Testis (tissue), 2 donors: Measurements from ENCODE around the gene PEX14.

ENCODE experiments used
- POLR2A ChIP-seq: fragments of 450-650 bp; IDR thresholded peaks from one replicate; pipeline ENCODE4 v1.6.1; 2017; ENCODE audit warnings: antibody characterized with exemption, mild to moderate bottlenecking, moderate library complexity
- TF ChIP-seq, protein P1 (sequence below), 3 experiments: fragments of 450-650 bp in 2 of 3; fragments of 200-600 bp in 1 of 3; sonication (generic) in 1 of 3; IDR thresholded peaks; one replicate each; pipeline ENCODE4 v1.5.1; 2016 to 2019; ENCODE audit warnings: antibody characterized with exemption in 3 of 3, mild to moderate bottlenecking in 2 of 3, moderate library complexity in 1 of 3

DNA sequence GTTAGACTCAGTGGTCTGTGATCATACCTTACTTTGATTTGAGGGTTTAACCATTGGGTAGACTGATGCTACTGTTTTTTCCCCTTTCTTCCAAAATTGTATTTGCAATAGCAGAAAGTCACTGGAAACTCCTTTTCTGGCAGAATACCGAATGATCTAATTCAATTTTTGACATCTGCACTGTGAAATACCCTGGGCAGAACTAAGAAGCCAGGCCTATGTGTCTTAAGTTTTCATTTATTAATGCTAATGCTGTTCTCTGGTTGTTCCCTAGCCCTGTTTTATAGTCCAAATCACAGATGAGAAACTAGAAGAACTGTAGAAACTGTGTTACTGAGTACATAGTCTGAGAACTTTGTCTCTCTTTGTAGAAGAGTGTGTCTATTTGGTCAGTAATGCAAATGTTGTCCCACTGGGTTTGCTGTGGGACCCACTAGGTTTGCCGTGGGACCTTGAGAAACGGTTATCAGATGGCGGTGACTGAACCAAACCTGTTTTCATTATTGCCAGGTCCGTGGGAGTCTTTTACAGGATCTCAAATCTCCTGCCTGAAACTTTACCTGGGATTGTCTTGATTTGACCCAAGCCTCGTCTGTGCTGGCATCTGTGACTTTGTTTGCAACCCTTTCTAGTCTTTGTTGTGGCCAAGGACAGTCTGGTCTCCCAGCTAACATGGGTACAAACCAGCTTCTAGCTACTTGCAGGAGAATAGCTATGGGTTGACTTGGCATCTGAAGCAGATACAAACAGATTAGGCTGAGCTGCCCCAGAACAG is 41.4 kb downstream of the PEX14 start:
- TF ChIP-seq, protein P1, sequence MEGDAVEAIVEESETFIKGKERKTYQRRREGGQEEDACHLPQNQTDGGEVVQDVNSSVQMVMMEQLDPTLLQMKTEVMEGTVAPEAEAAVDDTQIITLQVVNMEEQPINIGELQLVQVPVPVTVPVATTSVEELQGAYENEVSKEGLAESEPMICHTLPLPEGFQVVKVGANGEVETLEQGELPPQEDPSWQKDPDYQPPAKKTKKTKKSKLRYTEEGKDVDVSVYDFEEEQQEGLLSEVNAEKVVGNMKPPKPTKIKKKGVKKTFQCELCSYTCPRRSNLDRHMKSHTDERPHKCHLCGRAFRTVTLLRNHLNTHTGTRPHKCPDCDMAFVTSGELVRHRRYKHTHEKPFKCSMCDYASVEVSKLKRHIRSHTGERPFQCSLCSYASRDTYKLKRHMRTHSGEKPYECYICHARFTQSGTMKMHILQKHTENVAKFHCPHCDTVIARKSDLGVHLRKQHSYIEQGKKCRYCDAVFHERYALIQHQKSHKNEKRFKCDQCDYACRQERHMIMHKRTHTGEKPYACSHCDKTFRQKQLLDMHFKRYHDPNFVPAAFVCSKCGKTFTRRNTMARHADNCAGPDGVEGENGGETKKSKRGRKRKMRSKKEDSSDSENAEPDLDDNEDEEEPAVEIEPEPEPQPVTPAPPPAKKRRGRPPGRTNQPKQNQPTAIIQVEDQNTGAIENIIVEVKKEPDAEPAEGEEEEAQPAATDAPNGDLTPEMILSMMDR (IDR thresholded peaks at IDR 0.05): no peak
- TF ChIP-seq POLR2A: no peak
